ENCODE data around the gene PMM1. TPM values are rescaled to one million over a fixed set of nuclear protein-coding genes. Genes with fewer than 3 reads are reported as not detected.

The PMM1 gene
- total RNA-seq, 1 donor from 2014 or later, result 61.2 TPM

GRCh38 chr22:41621911-41622179 is 32.2 kb upstream of the PMM1 start:
- H3K4me3 ChIP-seq (ENCODE audit: low read depth, low read length), result peak overlapping the region; percentile 66
- no peak for TF ChIP-seq CTCF (conservative IDR thresholded peaks at IDR 0.05; ENCODE audit: low read depth, low read length)
- DNase-seq (ENCODE audit: low read depth), result no peak

- peak; percentile 91 for DNase-seq (ENCODE audit: low read depth)
- TF ChIP-seq CTCF (conservative IDR thresholded peaks at IDR 0.05; ENCODE audit: low read depth, low read length), result no peak
- H3K4me3 ChIP-seq (ENCODE audit: low read depth, low read length), result peak within 1 kb of the TSS; percentile 66
Observed at GRCh38 chr22:41621099-41621910, 31.7 kb upstream of the PMM1 start, which contains the start of gene XRCC6. Gene XRCC6 (plus strand): TSS chr22:41621295. CDS start chr22:41622005, 710 bp downstream.

- no peak for DNase-seq (ENCODE audit: low read depth)
- H3K4me3 ChIP-seq (ENCODE audit: low read depth, low read length), result peak within 1 kb of the TSS; percentile 66
Observed at GRCh38 chr22:41620589-41621098, 31.0 kb upstream of the PMM1 start, which contains the start of gene DESI1. Gene DESI1 (minus strand): TSS chr22:41621043. CDS start chr22:41620839, 204 bp downstream.

GRCh38 chr22:41619979-41620588 is 30.4 kb upstream of the PMM1 start:
- no peak for DNase-seq (ENCODE audit: low read depth)
- no peak for TF ChIP-seq CTCF (conservative IDR thresholded peaks at IDR 0.05; ENCODE audit: low read depth, low read length)
- peak overlapping the region; percentile 66 for H3K4me3 ChIP-seq (ENCODE audit: low read depth, low read length)

More at GRCh38 chr22:41620589-41621098, 31.0 kb upstream of the PMM1 start, which contains the start of gene DESI1:
- no peak for TF ChIP-seq CTCF (conservative IDR thresholded peaks at IDR 0.05; ENCODE audit: low read depth, low read length)

- no peak for TF ChIP-seq CTCF (conservative IDR thresholded peaks at IDR 0.05; ENCODE audit: low read depth, low read length)
- H3K4me3 ChIP-seq (ENCODE audit: low read depth, low read length), result no peak overlapping the region
- no peak for DNase-seq (ENCODE audit: low read depth)
Observed at GRCh38 chr22:41613456-41613855, 23.8 kb upstream of the PMM1 start.

GRCh38 chr22:41612603-41613306 is 23.1 kb upstream of the PMM1 start:
- no peak overlapping the region for H3K4me3 ChIP-seq (ENCODE audit: low read depth, low read length)
- DNase-seq (ENCODE audit: low read depth), result no peak
- no peak for TF ChIP-seq CTCF (conservative IDR thresholded peaks at IDR 0.05; ENCODE audit: low read depth, low read length)

Measured in epithelial cell of proximal tubule (primary cell).